Measurements from ENCODE around the gene FBN2.

DNA sequence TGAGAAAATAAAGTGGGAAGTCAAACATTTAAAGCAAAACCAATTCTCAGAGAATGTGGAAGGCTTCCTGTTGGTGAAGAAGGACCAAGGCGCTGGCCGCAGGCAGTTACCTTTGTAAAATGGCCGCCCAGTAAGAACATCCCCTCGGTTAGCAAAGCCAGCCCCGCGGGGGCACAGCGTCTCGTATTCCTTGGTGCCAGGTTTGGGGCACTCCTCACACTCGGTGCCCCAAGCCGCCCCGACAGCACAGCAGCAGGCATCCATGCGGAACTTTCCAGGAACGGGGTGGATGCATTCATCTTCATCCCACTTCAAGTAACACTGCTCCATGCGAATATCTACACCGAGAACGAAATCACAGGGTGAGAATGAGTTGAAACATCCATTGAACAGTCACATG is 192.8 kb downstream of the FBN2 start:
- no peak for TF ChIP-seq CTCF (conservative IDR thresholded peaks at IDR 0.05; ENCODE audit: low read depth, low read length)
- no peak for TF ChIP-seq RAD21 (IDR thresholded peaks at IDR 0.05; ENCODE audit: low read length)
- TF ChIP-seq SMC3 (IDR thresholded peaks at IDR 0.05; ENCODE audit: low read depth, low read length) = no peak
- TF ChIP-seq MXI1 (IDR thresholded peaks at IDR 0.05; ENCODE audit: borderline replicate concordance, low read depth, low read length) = no peak
- no peak for TF ChIP-seq POLR2A (IDR thresholded peaks at IDR 0.05; ENCODE audit: low read depth, low read length)
- TF ChIP-seq BHLHE40 (IDR thresholded peaks at IDR 0.05; ENCODE audit: low read depth, low read length) = no peak
- TF ChIP-seq CEBPB (IDR thresholded peaks at IDR 0.05; ENCODE audit: low read depth, low read length) = no peak
- TF ChIP-seq RFX5 (IDR thresholded peaks at IDR 0.05; ENCODE audit: low read depth, low read length) = no peak
- TF ChIP-seq, protein P1, sequence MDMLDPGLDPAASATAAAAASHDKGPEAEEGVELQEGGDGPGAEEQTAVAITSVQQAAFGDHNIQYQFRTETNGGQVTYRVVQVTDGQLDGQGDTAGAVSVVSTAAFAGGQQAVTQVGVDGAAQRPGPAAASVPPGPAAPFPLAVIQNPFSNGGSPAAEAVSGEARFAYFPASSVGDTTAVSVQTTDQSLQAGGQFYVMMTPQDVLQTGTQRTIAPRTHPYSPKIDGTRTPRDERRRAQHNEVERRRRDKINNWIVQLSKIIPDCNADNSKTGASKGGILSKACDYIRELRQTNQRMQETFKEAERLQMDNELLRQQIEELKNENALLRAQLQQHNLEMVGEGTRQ (IDR thresholded peaks at IDR 0.05; ENCODE audit: low read depth, low read length) = no peak
- TF ChIP-seq MAFK (IDR thresholded peaks at IDR 0.05; ENCODE audit: low read depth, low read length) = no peak
- TF ChIP-seq FOS (IDR thresholded peaks at IDR 0.05; ENCODE audit: low read depth, low read length) = no peak
- TF ChIP-seq RCOR1 (IDR thresholded peaks at IDR 0.05; ENCODE audit: insufficient replicate concordance, low read length) = no peak
- TF ChIP-seq MAZ (IDR thresholded peaks at IDR 0.05; ENCODE audit: borderline replicate concordance, low read depth, low read length) = no peak
